SK-N-SH treated with all-trans-retinoic acid at 6 μM for 48 hours (cell line): ENCODE measurements around the gene TECTB.

Experiments used
- ATAC-seq: fragments of 200-7000 bp; cut with Tn5 transposase; 3 replicates; pipeline ENCODE4 v1.9.1; 2020; ENCODE audit warnings: mild to moderate bottlenecking, moderate library complexity
- ARNTL ChIP-seq: fragments of 450-650 bp; formaldehyde crosslinking; IDR thresholded peaks from 2 replicates; pipeline ENCODE4 v1.5.0; 2020; ENCODE audit warnings: low read depth, mild to moderate bottlenecking, moderate library complexity, borderline replicate concordance
- BACH2 ChIP-seq: fragments of 250-450 bp; sonication (Bioruptor Pico); IDR thresholded peaks from 2 replicates; pipeline ENCODE4 v1.9.0; 2021; ENCODE audit warnings: mild to moderate bottlenecking, borderline replicate concordance
- CSDC2 ChIP-seq: fragments of 250-450 bp; sonication (Bioruptor Pico); IDR thresholded peaks from 2 replicates; pipeline ENCODE4 v1.5.0; 2020; ENCODE audit warnings: mild to moderate bottlenecking, moderate library complexity
- ESRRG ChIP-seq: fragments of 250-450 bp; sonication (Bioruptor Pico); IDR thresholded peaks from 2 replicates; pipeline ENCODE4 v1.6.1; 2021; ENCODE audit warnings: mild to moderate bottlenecking
- GLIS3 ChIP-seq: fragments of 250-450 bp; sonication (Bioruptor Pico); IDR thresholded peaks from 2 replicates; pipeline ENCODE4 v1.5.0; 2020; ENCODE audit warnings: mild to moderate bottlenecking, moderate library complexity
- ISL1 ChIP-seq: fragments of 250-450 bp; sonication (Bioruptor Pico); IDR thresholded peaks from 2 replicates; pipeline ENCODE4 v2.1.2; 2022; ENCODE audit warnings: mild to moderate bottlenecking, moderate library complexity
- OSR1 ChIP-seq: fragments of 250-450 bp; sonication (Bioruptor Pico); IDR thresholded peaks from 2 replicates; pipeline ENCODE4 v1.8.0; 2022; ENCODE audit warnings: moderate library complexity, mild to moderate bottlenecking, inconsistent platforms
- PPARA ChIP-seq: fragments of 250-450 bp; sonication (Bioruptor Pico); IDR thresholded peaks from 2 replicates; pipeline ENCODE4 v1.5.0; 2020; ENCODE audit warnings: mild to moderate bottlenecking, borderline replicate concordance
- RARB ChIP-seq: fragments of 250-450 bp; sonication (Bioruptor Pico); IDR thresholded peaks from 2 replicates; pipeline ENCODE4 v1.8.0; 2021; ENCODE audit warnings: mild to moderate bottlenecking, moderate library complexity
- SNAI2 ChIP-seq: fragments of 250-450 bp; sonication (Bioruptor Pico); IDR thresholded peaks from 2 replicates; pipeline ENCODE4 v1.5.0; 2020; ENCODE audit warnings: mild to moderate bottlenecking, moderate library complexity
- TCF4 ChIP-seq: fragments of 250-450 bp; sonication (Bioruptor Pico); IDR thresholded peaks from 2 replicates; pipeline ENCODE4 v1.8.0; 2021; ENCODE audit warnings: mild to moderate bottlenecking, moderate library complexity, borderline replicate concordance
- TOX ChIP-seq: fragments of 250-450 bp; sonication (Bioruptor Pico); IDR thresholded peaks from 2 replicates; pipeline ENCODE4 v1.8.0; 2021; ENCODE audit warnings: mild to moderate bottlenecking, moderate library complexity, borderline replicate concordance
- TSHZ2 ChIP-seq: fragments of 250-450 bp; sonication (Bioruptor Pico); IDR thresholded peaks from 2 replicates; pipeline ENCODE4 v1.5.0; 2020; ENCODE audit warnings: mild to moderate bottlenecking, moderate library complexity
- ZC3H10 ChIP-seq: fragments of 250-450 bp; sonication (Bioruptor Pico); IDR thresholded peaks from 2 replicates; pipeline ENCODE4 v1.5.1; 2021; ENCODE audit warnings: mild to moderate bottlenecking, moderate library complexity
- ZFP3 ChIP-seq: fragments of 250-450 bp; sonication (Bioruptor Pico); IDR thresholded peaks from 2 replicates; pipeline ENCODE4 v1.5.0; 2020; ENCODE audit warnings: mild to moderate bottlenecking, moderate library complexity
- ZFP30 ChIP-seq: fragments of 450-650 bp; formaldehyde crosslinking; IDR thresholded peaks from 2 replicates; pipeline ENCODE4 v1.5.0; 2022; ENCODE audit warnings: mild to moderate bottlenecking, moderate library complexity
- ZNF565 ChIP-seq: fragments of 450-650 bp; formaldehyde crosslinking; conservative IDR thresholded peaks from 2 replicates; pipeline ENCODE4 v1.5.0; 2020; ENCODE audit warnings: low read depth, mild to moderate bottlenecking, moderate library complexity
- ZNF70 ChIP-seq: fragments of 450-650 bp; formaldehyde crosslinking; IDR thresholded peaks from 2 replicates; pipeline ENCODE4 v1.5.0; 2020; ENCODE audit warnings: mild to moderate bottlenecking, moderate library complexity
- ZNF8 ChIP-seq: fragments of 450-650 bp; formaldehyde crosslinking; IDR thresholded peaks from 2 replicates; pipeline ENCODE4 v1.5.0; 2020; ENCODE audit warnings: mild to moderate bottlenecking, moderate library complexity
- TF ChIP-seq, protein P1 (sequence below): fragments of 250-450 bp; sonication (Bioruptor Pico); IDR thresholded peaks from 2 replicates; pipeline ENCODE4 v1.5.1; 2020; ENCODE audit warnings: low read depth, mild to moderate bottlenecking, moderate library complexity
- TF ChIP-seq, protein P2 (sequence below): fragments of 250-450 bp; sonication (Bioruptor Pico); IDR thresholded peaks from 2 replicates; pipeline ENCODE4 v1.5.1; 2021; ENCODE audit warnings: mild to moderate bottlenecking, moderate library complexity
- TF ChIP-seq, protein P3 (sequence below): fragments of 250-450 bp; sonication (Bioruptor Pico); IDR thresholded peaks from 2 replicates; pipeline ENCODE4 v1.8.0; 2021; ENCODE audit warnings: low read depth, mild to moderate bottlenecking, moderate library complexity, borderline replicate concordance
- TF ChIP-seq, protein P4 (sequence below): fragments of 250-450 bp; sonication (Bioruptor Pico); IDR thresholded peaks from 2 replicates; pipeline ENCODE4 v1.8.0; 2020; ENCODE audit warnings: mild to moderate bottlenecking, moderate library complexity, borderline replicate concordance

The TECTB gene

DNA sequence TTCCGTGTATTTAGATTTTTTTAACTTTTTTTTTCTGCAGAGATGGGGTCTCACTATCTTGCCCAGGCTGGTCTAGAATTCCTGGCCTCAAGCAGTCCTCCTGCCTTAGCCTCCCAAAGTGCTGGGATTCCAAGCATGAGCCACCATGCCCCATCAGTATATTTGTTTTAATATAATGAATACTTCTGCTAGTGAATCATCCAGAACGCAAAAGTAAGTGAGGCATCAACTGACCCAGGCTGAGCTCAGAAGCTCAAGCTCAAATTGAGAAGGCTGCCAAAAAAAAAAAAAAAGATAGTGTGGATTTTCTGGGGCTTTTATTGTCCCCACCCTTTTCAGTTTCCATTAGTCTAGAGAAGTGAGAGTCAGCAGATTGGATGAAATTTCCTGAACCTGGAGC, 39.0 kb upstream of the TECTB start:
- ATAC-seq, result no peak
- TF ChIP-seq RARB (CRISPR knock-in tag), result no peak
- TF ChIP-seq TOX (CRISPR knock-in tag), result no peak
- no peak for TF ChIP-seq SNAI2
- no peak for TF ChIP-seq ZNF565
- TF ChIP-seq GLIS3, result no peak
- no peak for TF ChIP-seq ZC3H10 (CRISPR knock-in tag)
- no peak for TF ChIP-seq ZFP3
- TF ChIP-seq, all 23 proteins: peak for 0

GRCh38 chr10:112247791-112248190, 35.4 kb upstream of the TECTB start:
- TF ChIP-seq TOX (CRISPR knock-in tag), result no peak
- no peak for TF ChIP-seq PPARA (CRISPR knock-in tag)
- no peak for TF ChIP-seq RARB (CRISPR knock-in tag)
- TF ChIP-seq, protein P1, sequence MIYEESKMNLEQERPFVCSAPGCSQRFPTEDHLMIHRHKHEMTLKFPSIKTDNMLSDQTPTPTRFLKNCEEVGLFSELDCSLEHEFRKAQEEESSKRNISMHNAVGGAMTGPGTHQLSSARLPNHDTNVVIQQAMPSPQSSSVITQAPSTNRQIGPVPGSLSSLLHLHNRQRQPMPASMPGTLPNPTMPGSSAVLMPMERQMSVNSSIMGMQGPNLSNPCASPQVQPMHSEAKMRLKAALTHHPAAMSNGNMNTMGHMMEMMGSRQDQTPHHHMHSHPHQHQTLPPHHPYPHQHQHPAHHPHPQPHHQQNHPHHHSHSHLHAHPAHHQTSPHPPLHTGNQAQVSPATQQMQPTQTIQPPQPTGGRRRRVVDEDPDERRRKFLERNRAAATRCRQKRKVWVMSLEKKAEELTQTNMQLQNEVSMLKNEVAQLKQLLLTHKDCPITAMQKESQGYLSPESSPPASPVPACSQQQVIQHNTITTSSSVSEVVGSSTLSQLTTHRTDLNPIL, result no peak
- no peak for TF ChIP-seq ZFP3
- TF ChIP-seq ZNF8 (CRISPR knock-in tag), result no peak
- TF ChIP-seq, protein P2, sequence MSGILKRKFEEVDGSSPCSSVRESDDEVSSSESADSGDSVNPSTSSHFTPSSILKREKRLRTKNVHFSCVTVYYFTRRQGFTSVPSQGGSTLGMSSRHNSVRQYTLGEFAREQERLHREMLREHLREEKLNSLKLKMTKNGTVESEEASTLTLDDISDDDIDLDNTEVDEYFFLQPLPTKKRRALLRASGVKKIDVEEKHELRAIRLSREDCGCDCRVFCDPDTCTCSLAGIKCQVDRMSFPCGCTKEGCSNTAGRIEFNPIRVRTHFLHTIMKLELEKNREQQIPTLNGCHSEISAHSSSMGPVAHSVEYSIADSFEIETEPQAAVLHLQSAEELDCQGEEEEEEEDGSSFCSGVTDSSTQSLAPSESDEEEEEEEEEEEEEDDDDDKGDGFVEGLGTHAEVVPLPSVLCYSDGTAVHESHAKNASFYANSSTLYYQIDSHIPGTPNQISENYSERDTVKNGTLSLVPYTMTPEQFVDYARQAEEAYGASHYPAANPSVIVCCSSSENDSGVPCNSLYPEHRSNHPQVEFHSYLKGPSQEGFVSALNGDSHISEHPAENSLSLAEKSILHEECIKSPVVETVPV (CRISPR knock-in tag), result no peak
- no peak for TF ChIP-seq ESRRG (CRISPR knock-in tag)
- no peak for TF ChIP-seq CSDC2
- no peak for TF ChIP-seq ZFP30 (CRISPR knock-in tag)
- TF ChIP-seq GLIS3, result no peak
- no peak for TF ChIP-seq ZNF70 (CRISPR knock-in tag)
- TF ChIP-seq, protein P3, sequence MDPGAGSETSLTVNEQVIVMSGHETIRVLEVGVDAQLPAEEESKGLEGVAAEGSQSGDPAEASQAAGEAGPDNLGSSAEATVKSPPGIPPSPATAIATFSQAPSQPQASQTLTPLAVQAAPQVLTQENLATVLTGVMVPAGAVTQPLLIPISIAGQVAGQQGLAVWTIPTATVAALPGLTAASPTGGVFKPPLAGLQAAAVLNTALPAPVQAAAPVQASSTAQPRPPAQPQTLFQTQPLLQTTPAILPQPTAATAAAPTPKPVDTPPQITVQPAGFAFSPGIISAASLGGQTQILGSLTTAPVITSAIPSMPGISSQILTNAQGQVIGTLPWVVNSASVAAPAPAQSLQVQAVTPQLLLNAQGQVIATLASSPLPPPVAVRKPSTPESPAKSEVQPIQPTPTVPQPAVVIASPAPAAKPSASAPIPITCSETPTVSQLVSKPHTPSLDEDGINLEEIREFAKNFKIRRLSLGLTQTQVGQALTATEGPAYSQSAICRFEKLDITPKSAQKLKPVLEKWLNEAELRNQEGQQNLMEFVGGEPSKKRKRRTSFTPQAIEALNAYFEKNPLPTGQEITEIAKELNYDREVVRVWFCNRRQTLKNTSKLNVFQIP (CRISPR knock-in tag), result no peak
- no peak for TF ChIP-seq SNAI2
- no peak for TF ChIP-seq TSHZ2 (CRISPR knock-in tag)
- TF ChIP-seq OSR1, result no peak
- TF ChIP-seq ARNTL (CRISPR knock-in tag), result no peak
- TF ChIP-seq, protein P4, sequence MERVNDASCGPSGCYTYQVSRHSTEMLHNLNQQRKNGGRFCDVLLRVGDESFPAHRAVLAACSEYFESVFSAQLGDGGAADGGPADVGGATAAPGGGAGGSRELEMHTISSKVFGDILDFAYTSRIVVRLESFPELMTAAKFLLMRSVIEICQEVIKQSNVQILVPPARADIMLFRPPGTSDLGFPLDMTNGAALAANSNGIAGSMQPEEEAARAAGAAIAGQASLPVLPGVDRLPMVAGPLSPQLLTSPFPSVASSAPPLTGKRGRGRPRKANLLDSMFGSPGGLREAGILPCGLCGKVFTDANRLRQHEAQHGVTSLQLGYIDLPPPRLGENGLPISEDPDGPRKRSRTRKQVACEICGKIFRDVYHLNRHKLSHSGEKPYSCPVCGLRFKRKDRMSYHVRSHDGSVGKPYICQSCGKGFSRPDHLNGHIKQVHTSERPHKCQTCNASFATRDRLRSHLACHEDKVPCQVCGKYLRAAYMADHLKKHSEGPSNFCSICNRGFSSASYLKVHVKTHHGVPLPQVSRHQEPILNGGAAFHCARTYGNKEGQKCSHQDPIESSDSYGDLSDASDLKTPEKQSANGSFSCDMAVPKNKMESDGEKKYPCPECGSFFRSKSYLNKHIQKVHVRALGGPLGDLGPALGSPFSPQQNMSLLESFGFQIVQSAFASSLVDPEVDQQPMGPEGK (CRISPR knock-in tag), result no peak
- ATAC-seq, result no peak

GRCh38 chr10:112248584-112249295, 34.5 kb upstream of the TECTB start:
- ATAC-seq, result no peak
- TF ChIP-seq CSDC2 (no peak), SNAI2 (no peak), ISL1 (CRISPR knock-in tag) (no peak), BACH2 (CRISPR knock-in tag) (no peak), ZFP30 (CRISPR knock-in tag) (no peak), TOX (CRISPR knock-in tag) (no peak), RARB (CRISPR knock-in tag) (no peak), ESRRG (CRISPR knock-in tag) (no peak), PPARA (CRISPR knock-in tag) (no peak), TCF4 (CRISPR knock-in tag) (no peak)
- TF ChIP-seq, protein P1, result no peak
- TF ChIP-seq, protein P3 (CRISPR knock-in tag), result no peak
- TF ChIP-seq, protein P4 (CRISPR knock-in tag), result no peak
